ENCODE data around the gene MATN1.

MATN1 gene

DNA sequence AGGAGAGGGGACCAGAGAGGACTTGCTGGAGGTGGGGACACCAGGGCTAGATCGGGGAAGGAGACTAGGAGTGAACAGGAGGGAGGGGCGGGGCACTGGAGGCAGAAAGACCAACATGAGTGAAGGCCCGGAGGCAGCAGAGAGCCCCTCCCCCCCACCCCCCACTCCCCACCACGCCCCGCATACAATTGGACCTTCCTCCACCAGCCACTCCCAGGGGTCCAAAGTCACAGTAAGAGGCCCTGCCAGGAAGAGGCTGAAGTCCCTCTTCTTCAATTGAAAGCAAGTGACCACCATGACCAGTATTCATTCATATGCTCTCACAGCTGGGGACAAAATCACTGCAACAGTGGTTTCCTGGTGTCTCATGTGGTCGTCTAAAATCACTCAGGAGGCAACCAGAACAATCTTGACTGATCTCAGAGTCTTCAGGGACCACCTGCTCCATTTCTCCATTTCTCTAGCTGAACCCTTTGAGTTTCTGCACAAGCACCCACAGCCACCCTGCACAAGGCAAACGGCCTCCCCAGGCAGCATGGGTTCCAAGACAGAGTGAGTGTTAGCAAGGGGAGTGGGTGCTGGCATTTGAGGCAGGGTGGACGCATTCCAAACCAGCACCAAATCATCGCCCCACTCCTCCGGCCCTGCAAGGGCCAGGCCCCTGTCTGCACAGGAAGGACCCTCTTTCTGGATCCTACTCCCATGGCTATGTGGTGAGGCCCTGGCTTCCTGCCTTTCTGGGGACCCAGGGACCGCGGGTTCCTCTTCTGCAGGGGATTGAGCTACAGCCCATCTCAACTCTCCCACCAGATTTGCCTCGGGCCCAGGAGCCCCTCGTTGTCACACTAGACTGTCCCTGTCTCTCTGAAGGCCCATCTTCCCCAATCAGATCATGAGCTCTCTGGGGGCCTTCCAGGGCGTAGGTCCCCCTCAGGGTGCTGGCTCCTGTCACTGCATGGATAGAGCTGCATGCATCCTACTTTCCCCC lies 17.2 kb upstream of the MATN1 start:
- H3K4me1 ChIP-seq (ENCODE audit: control insufficient read depth, low read length) = peaks cover 61% of the 10 kb centered on the region
- H3K27me3 ChIP-seq (ENCODE audit: control insufficient read depth, low read length) = no peaks in the 10 kb centered on the region
- no peaks in the 10 kb centered on the region for H3K9me3 ChIP-seq (ENCODE audit: control insufficient read depth, insufficient read depth, low read length)
- no peaks in the 10 kb centered on the region for H3K9me2 ChIP-seq (replicated peaks; ENCODE audit: control insufficient read depth, low read length)
- TF ChIP-seq CTCF (IDR thresholded peaks at IDR 0.05; ENCODE audit: low read depth, low read length, poor library complexity, severe bottlenecking) = no peak
- no peak for TF ChIP-seq EZH2phosphoT487 (IDR thresholded peaks at IDR 0.05; ENCODE audit: borderline replicate concordance, low read length)
- H3K27ac ChIP-seq (ENCODE audit: low read depth, low read length) = no peak overlapping the region
- peaks cover 44% of the 10 kb centered on the region for H3F3A ChIP-seq (ENCODE audit: control insufficient read depth, insufficient read depth)
- H3K4me3 ChIP-seq (ENCODE audit: low read length) = no peak overlapping the region
- no peak overlapping the region for H3K4me2 ChIP-seq (ENCODE audit: low read length)
- H3K79me2 ChIP-seq (ENCODE audit: control insufficient read depth, low read length) = peaks cover 70% of the 10 kb centered on the region
- H3K36me3 ChIP-seq (ENCODE audit: control insufficient read depth, low read length) = peaks cover 90% of the 10 kb centered on the region
- H4K20me1 ChIP-seq (ENCODE audit: control insufficient read depth, insufficient read depth, low read depth, low read length) = peaks cover 46% of the 10 kb centered on the region

DNA sequence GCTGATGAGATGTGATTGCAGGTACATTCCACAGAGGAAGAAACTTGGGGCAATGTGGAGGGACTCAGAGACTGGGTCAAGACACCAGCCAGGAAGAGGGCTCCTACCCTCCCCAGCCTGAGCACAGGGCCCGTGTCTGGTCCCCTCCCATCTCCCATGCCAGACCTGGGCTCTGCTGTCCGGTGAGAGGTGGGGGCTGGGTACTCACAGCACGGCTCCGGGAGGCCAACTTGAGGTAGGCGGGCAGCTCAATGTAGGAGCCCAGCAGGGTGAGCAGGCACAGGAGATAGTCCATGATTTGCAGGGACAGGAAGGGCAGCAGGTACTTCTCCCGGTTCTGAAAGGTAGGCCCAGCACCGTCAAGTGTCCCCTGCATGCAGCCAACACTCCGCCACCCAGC lies 16.2 kb upstream of the MATN1 start:
- Histone ChIP-seq H3K27ac (ENCODE audit: low read depth, low read length) (no peak overlapping the region), H3K79me2 (ENCODE audit: control insufficient read depth, low read length) (peaks cover 61% of the 10 kb centered on the region), H4K20me1 (ENCODE audit: control insufficient read depth, insufficient read depth, low read depth, low read length) (peaks cover 46% of the 10 kb centered on the region), H3K27me3 (ENCODE audit: control insufficient read depth, low read length) (no peaks in the 10 kb centered on the region), H3K4me3 (ENCODE audit: low read length) (no peak overlapping the region), H3K36me3 (ENCODE audit: control insufficient read depth, low read length) (peaks cover 92% of the 10 kb centered on the region), H3F3A (ENCODE audit: control insufficient read depth, insufficient read depth) (peaks cover 46% of the 10 kb centered on the region), H3K9me3 (ENCODE audit: control insufficient read depth, insufficient read depth, low read length) (no peaks in the 10 kb centered on the region), H3K4me1 (ENCODE audit: control insufficient read depth, low read length) (peaks cover 51% of the 10 kb centered on the region), H3K9me2 (replicated peaks; ENCODE audit: control insufficient read depth, low read length) (no peaks in the 10 kb centered on the region), H3K4me2 (ENCODE audit: low read length) (no peak overlapping the region)
- TF ChIP-seq CTCF (IDR thresholded peaks at IDR 0.05; ENCODE audit: low read depth, low read length, poor library complexity, severe bottlenecking) (no peak), EZH2phosphoT487 (IDR thresholded peaks at IDR 0.05; ENCODE audit: borderline replicate concordance, low read length) (no peak)

- H3K4me2 ChIP-seq (ENCODE audit: low read length) = no peak overlapping the region
- no peak overlapping the region for H3K27ac ChIP-seq (ENCODE audit: low read depth, low read length)
- no peaks in the 10 kb centered on the region for H3K9me3 ChIP-seq (ENCODE audit: control insufficient read depth, insufficient read depth, low read length)
- peaks cover 94% of the 10 kb centered on the region for H3K36me3 ChIP-seq (ENCODE audit: control insufficient read depth, low read length)
- peaks cover 54% of the 10 kb centered on the region for H3K79me2 ChIP-seq (ENCODE audit: control insufficient read depth, low read length)
- H3K27me3 ChIP-seq (ENCODE audit: control insufficient read depth, low read length) = no peaks in the 10 kb centered on the region
- TF ChIP-seq CTCF (IDR thresholded peaks at IDR 0.05; ENCODE audit: low read depth, low read length, poor library complexity, severe bottlenecking) (no peak), EZH2phosphoT487 (IDR thresholded peaks at IDR 0.05; ENCODE audit: borderline replicate concordance, low read length) (no peak)
- no peak overlapping the region for H3K4me3 ChIP-seq (ENCODE audit: low read length)
- peaks cover 46% of the 10 kb centered on the region for H3F3A ChIP-seq (ENCODE audit: control insufficient read depth, insufficient read depth)
- no peaks in the 10 kb centered on the region for H3K9me2 ChIP-seq (replicated peaks; ENCODE audit: control insufficient read depth, low read length)
- H4K20me1 ChIP-seq (ENCODE audit: control insufficient read depth, insufficient read depth, low read depth, low read length) = peaks cover 46% of the 10 kb centered on the region
- H3K4me1 ChIP-seq (ENCODE audit: control insufficient read depth, low read length) = peaks cover 45% of the 10 kb centered on the region
Observed at GRCh38 chr1:30738715-30739559, 15.6 kb upstream of the MATN1 start.
